GM19351 (cell line): ENCODE data around the gene SKAP1.

Source experiments
- ATAC-seq: cut with Tn5 transposase; IDR thresholded peaks from one replicate; pipeline ENCODE4 v1.9.1; 2021; ENCODE audit warnings: mild to moderate bottlenecking, moderate library complexity; ENCODE audit not compliant: unreplicated experiment

The SKAP1 gene

DNA sequence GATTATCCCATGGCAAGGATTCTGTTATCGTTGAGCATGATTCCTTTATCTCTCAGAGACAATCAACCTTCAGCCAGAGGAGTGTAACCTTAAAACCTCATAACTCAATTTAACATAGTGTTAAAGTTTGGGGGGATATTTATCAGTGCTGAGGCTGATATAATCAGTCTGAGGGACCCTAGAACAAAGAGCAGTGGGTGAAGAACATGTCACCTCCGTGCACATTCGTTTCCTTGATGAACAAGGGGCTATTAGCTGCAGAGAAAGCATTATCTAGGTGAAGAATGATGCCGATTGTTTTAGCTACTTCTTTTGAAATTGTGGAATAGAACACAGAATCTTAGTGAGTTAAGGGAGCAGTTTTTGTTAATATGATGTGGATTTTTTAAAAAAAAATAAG, 99.1 kb downstream of the SKAP1 start:
- no peak for ATAC-seq

DNA sequence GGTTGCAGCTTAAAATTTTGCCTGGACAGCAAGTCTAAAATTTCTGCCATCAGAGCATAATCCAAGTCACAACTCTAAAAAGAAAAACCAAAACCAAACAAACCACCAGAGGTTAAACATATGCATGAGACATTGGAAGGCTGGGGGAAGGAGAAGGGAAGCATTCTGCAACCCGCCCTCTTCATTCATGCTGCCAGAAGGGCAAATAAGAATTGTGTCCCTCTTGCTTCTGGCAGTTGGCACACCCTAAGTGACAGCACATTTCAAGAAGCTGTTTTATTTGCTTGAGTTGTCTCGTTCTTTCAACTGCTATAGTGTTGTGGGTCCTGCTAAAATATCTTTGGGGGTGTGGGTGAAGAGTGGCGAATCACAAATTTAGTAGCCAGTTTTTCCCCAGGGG, 99.6 kb downstream of the SKAP1 start:
- ATAC-seq: no peak

DNA sequence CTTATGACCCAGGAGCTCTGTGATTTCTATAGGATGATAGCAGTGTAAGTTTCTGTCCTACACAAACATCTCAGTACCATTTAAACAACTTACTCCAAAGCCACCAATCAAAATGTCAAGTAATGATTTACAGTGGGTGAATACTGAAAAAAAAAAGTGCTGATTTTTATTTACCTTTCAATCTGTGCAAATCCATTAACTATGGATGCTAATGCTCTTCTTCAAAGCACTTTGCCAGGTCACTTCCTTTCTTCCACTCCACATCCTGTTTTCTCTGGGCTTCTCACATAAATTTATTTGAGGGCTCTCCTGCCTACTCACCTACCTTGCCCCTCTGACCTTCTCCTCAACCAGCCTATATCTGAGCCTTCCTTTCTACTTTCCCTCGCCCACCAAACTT, 101.6 kb downstream of the SKAP1 start:
- no peak for ATAC-seq

DNA sequence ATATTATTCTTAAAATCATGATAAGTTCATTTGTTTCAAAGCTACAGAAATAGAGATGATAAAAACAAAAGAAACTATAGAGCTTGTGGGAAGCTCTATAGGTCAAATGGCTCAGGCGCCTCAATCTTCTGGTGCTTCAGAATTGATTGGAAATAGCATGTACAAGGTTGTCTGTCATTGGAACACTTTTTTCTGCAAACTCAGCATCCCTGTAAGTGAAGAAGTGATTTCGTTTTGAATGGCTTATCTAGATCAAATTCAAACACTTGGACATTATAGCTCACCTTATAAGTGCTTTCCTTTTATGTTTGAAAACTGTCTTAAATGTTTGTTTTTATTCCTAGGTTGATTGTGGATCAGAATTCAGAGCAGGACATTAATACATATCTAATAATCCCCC, 103.7 kb downstream of the SKAP1 start:
- no peak for ATAC-seq

DNA sequence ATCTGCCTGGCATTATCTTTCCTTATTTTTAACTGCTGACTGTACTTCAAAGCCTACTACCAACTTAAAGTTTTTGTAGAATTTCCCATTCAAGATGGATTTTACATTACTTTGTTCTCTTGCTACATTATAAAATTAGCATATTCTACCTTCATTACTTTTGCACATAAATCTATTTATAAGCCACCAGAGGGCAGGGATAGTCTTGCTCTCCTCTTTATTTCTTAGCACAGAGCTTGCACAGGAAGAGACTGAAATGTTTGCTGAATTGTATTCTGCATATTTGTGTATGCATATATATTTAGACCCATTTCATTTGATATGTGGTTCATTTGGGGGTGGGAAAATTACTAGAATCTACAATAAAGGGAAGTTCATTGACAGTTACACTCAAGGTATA, 108.0 kb downstream of the SKAP1 start:
- no peak for ATAC-seq

DNA sequence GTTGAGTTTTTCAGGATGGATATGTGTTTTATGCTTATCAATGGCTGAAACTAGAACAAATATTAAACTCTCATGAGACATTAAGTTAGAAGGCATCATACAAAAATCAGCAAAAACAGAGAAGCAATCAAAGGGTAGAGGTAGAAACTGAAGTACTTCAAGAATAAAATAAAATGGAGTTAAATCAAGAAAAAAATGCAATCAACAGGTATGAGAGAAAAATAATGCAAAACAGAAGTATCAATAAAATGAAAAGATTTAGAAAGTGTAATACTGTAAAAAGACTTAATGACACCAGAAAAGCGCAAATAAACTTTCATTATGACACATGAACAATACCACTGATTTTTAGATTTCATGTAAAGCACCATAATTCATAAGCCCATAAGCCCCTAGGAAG, 112.3 kb downstream of the SKAP1 start:
- no peak for ATAC-seq

DNA sequence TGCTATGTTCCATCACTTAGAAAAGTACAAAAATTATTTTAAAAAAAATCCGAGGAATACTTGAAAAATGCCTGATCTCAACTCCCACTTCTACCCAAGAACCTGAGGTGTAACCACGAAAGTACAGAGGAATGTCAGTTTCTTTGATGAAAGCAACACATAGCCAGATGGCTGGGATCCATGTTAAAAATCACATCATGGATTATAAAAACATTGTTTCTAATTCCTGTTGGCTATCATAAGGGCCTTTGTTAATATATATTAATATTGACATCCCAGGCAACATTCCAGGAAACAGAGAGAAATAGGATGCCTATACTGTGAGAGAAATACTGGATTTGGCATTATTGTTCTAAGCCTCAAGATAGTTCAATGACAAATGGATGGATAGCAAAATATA, 115.3 kb downstream of the SKAP1 start:
- ATAC-seq: no peak

DNA sequence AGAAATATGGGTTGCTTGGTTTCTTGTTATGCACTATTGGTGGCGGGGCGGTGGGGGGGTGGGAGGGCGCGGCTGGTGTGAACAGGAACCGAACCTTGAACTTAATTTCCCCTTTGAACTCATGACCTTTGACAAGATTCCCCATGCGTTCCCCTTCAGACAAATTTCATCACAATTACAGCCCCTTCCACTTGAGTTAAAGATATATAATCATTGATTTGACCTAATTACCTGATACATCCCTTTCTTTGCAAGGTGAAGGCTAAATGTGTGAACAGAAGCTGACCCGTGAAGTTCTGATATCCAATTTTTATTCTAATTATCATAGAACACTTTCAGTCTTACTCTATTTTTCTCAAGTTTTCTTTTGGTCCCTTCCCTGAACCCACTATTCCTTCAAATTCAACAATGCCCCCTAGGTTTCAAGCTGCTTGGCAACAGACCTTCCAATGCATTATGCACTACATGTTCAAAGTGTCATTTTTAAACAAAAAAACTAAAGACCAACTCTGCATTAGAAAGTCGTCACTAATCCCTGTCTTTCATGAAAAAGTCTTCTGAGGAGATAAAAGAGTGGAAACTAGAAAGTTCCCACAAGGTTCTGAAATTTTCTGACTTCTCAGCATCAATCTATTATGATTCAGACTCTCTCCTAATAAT, 116.8 kb downstream of the SKAP1 start:
- ATAC-seq: no peak

DNA sequence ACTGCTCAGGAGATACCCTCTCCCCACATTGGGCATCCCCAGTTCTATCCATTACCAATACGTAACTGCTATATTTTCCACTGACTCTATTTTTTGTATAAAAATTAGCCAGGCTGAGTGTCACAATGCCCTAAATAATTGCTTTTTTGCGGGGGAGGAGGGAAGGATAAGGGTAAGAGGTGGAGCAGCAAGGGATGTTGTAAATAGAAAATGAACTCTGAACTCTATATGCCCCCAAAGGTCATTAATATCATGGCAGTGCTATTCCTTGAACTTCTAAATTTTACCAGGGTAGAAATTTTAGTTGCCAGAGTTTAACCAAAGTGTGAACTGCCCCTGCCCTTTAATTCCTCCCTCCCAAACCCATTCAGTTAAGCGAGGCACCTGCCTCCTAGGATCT, 118.7 kb downstream of the SKAP1 start:
- no peak for ATAC-seq

DNA sequence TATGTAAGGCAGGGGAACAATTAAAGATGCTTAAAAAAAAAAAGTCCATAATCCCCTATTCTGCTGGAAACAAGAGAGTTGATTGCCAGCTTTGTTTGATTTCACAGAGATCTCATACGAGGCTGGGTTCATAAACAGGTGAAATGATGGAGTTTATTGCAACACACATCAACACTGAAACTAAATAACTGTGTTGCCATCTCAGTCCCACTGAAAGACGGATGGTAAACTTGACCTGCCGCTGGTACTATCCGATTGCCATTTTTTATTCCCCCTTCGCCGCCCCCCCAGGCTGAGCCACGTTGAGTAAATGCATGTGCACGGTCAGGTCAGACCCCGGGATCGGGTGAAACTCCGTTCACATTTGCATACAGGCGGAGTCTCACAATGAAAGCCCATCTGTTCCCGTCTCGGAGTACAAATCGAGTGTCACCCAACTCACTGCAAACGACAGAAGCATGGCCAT, 119.2 kb downstream of the SKAP1 start:
- ATAC-seq: no peak

DNA sequence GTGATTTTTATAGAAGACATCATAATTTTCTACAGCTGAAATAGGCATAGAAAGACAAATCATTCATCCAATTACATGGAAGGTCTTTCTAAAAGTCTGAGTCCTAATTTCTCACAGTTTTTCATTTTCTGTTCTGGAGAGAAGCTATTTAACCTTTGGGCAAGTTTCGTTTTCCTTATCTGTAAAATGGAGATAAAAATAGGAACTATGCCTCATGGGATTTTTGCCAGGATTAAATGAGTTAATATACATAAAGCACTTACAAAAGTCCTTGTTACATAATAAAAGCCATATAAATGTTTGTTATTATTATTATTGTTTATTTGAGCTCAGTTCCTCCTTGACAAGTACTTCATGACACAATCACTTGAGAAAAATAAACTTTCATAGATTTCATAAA, 121.4 kb downstream of the SKAP1 start:
- no peak for ATAC-seq

DNA sequence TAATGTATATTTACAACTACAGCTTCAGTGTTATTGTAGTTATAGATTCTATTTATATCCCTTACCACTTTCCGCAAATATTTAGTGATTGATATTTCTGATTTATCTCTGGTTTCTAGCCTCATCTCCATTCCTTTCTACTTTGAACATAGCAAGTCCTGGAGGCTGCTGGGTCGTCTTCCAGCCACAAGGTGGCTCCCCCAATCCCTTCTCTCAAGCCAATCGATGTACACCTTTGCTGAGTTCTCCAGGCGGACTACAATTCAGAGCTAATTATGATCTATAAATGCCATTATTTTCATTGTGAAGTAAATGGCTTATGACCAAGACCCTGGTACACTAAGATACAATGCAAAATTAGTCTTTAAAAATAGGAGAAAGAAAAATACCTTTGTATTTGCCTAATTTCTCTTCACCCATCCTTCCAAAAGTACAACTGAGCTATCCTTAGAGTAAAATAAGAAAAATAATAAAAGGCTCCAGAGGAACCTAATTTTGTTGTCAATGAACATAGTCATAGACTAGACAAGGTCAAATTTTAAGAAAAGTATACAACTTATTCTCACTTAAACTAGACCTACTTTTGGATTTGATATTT, 122.1 kb downstream of the SKAP1 start:
- no peak for ATAC-seq

DNA sequence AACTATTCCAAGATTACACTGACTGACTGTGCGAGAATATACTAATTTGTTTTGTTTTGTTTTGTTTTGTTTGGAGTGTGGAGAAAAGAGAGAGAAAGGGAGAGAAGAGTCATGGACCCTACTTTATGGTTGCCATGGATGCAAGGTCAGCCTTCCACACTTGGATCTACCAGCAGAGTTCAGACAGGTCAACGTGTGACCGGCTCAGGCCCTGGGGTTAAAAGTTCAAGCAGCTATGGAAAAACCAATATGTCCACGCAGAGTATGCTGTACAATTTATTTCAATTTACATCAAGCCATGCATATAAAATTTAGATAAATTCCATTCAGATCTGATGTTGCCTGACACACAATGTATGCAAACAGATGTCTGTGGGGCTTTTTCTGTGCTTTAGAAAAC, 122.8 kb downstream of the SKAP1 start:
- no peak for ATAC-seq

DNA sequence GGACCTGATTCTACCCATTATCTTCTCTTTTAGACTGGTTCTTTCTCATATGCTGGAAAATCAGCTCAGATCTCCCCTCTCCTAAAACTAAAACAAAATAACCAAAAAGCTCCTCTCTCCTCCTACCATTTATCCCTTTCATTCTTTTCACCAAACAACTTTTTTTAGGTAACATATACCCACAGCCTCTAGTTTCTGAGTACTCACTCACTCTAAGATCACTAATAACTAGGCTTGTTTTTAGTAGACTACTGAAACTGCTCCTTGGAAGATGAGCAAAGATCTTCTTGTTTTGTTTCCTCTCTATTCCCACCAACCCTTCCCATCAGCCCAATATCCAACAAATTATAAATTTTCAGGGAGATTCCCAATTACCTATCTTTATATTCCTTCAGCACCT, 129.0 kb downstream of the SKAP1 start:
- no peak for ATAC-seq

DNA sequence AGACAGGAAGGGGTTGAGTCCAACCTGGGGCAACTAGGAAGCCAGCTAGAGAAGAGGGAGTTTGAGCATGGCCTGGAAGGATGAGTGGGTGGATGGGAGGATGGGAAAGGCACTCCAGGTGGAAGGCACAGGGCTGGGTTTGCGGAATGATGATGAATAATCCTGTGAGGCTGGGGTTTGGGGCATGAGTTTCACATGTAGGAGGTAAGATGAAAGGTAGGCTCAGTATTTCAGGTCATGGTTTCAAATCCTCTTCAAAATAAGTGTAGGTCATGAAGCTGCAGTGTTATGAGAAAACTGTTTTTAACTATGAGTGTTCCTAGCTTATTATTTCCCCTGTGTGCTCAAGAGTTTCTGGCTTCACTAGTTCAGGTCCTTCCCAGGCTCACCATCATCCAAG, 130.3 kb downstream of the SKAP1 start:
- no peak for ATAC-seq

DNA sequence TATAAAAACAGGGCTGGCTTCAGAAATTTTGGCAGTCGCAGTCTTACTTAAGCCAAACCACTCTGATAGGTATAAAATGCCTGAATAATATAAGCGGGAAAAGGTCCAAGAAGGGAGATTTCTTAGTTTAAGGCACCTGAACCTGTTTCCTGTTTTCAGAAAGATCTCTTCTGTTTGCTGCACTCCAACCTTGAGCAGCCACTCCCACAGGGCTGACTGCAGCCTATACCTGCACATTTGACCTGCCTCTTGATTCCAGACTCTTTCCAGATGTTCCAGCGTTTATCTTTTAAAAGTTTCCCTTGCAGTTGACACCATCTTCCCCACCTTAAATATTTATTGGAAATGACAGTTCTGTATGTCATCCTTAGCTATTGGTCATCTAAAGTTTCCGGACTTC, 132.2 kb downstream of the SKAP1 start:
- ATAC-seq: no peak

DNA sequence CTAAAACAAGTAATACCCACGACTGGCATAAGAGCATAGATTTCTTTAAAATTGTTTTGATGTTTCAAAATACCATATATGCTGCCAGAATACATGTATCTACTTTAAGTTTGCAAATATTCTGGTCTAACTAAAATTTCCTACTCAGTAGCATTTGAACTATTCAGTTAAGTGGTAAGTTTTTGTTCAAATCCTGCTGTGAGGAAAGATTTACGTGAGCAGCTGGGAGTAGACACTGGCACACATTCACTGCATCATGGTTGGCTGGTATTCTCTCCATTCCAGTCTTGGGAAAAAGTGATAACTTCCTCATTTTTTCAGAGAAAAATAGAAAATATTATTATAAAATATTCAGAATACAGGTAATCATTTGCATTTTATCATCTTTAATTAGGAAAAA, 133.6 kb downstream of the SKAP1 start:
- no peak for ATAC-seq

DNA sequence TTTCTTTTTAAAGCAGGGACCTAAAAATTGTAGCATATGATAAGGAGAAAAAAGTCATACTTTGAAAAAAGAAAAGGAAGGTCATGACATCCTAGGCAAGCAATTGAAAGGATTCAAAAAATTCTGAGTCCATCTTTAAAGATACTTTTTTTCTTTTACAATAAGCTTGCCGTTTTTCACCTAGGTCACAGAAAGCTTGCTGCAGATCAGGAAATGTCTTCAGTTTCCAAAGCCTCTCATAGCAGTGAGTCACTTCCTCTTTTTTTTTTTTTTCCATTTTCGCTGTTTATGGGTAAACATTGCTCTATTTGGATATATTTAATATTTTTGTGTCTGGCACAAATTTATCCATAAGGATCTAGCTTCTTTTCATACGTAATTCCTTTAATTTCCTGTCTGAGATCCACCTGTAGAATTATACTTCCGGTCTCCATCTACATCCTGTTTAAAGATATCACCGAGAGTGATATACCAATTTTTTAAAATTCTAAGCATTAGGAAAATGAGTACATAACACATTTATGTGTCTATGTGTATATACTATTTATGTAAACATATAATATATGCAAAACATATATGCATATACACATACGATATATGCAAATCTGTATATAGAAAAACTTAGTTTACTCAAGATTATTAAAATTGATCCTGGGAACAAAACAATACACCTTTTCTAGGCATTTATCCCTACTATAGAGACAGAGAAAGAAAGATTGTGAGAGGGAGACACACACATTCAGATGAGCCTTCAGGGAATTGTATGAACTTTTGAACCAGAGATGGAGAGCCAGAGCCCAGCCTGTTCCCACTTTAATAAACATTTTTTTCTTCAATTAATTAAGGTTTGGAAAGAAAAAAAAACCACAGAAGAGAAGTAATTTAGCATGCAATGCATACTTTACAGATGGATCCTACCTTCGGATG, 134.4 kb downstream of the SKAP1 start:
- no peak for ATAC-seq

DNA sequence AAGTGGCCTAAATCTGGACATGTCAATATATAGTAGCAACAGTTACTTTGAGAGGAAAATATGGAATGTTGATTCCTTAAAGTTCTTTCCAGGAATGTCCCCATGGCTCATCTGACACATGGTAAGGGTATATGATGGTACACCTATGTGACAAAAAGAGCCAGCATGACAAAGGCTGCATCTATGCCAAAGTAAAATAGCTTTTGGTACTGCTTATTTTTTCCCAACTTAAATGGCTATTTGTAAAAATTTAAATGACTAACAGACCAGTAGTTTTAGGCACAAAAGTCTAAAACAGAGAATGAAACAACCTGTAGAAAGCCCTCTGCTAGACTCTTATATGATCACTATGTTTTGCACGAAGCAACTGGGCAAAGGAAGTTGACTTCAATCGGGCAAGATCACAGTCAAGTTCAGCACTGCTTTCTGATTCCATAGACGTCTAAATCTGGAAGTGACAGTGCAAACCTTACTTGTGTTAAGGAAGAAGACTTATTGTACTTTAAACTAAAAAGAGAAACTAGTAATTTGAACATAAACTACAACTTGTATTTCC, 135.1 kb downstream of the SKAP1 start:
- no peak for ATAC-seq

DNA sequence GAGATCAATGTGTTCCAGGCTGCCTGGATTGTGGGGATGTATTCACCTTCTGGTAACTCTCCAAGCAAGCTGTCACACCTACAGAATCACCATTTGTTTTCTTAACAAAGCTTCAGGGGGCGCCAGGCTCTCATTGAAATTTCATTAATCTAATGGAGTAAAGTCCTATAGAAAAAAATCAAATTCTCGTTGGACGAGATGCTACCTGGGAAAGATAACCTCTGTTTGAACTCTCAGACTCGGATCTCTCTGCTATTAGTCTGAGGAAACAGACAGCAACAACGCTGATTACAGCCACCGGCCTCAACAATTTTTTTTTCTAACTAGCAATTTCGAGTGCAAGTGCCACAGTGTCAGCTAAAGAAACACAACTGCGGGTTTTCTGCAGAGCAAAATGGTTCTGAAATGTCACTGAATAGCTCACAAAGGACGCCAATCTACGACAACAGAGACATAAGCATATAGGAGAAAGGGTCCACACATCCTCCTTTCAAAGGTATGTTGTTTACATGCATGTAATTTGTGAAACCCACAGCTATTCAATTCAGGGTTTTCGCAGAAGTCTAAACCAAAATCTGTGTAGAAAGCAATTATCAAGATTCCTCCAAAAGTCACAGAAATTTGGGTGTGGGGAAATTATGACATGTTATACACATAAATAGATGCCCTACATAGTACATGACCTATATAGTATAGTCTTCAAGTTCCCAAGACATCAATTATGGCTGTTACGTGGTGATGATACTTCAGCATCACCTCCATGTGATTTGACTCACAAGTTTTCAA, 135.8 kb downstream of the SKAP1 start:
- ATAC-seq: no peak
